ENCODE results near the gene ZNF474.

DNA sequence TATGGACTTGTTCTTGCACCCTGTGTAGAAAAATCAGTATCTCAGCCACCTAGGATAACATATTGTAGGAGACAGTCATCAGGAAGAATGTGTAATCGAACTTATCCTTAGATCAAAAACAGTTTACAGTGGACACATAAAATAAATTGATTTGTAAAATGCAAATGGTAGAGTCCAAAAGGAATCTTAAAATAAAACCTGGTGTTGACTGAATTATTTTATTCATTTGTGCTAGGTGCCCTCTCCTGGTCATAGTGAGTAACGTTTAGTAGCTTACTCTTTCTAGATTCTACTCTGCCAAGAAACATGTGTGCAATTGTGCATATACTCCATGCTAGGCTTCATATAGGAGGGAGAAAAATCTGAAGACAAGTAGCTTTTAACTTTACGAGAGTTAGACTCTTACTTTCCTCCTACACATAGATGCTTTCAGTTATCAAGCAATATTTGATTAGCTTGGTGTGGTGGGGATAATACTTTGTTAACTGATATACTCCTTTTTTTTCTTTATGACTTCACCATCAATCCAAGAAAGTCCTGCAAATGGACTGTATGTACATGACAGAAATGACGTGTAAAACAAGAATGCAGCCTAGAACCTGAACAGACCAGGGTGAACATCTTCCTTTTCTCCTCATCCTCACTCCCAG, 27.6 kb upstream of the ZNF474 start:
- peak; percentile 14 to 58 (median 40) for TF ChIP-seq CTCF (IDR thresholded peaks at IDR 0.05)
- no peak for TF ChIP-seq POLR2A (IDR thresholded peaks at IDR 0.05)
